K562 (cell line): ENCODE results near the gene SMARCD2. TPM values are rescaled to one million over a fixed set of nuclear protein-coding genes. Genes with fewer than 3 reads are reported as not detected.
A peak's percentile ranks its signal among the peaks of the same experiment; 100 is the strongest.

Experiments
- ATAC-seq: fragments of 200-7000 bp; cut with Tn5 transposase; 3 replicates; pipeline ENCODE4 v1.9.1; 2020; ENCODE audit warnings: moderate library complexity
- BruUV-seq: library from RNA; stranded (reverse); fragments of 400-500 nt; replicated peaks from 2 replicates; lab custom pipeline; 2021; lab: Mats Ljungman, UMichigan
- CTCF ChIA-PET: fragments of 300-600 bp; formaldehyde crosslinking; extraction: SDS; loops from one replicate; lab custom pipeline; 2021; ENCODE audit warnings: low intra/inter-chr PET ratio; lab: Yijun Ruan, JAX
- POLR2A ChIA-PET: fragments of 300-600, 350-650 bp; sonication (Branson Sonifier 250); formaldehyde crosslinking; extraction: SDS; loops from one replicate; lab custom pipeline; 2021; ENCODE audit warnings: antibody characterized with exemption, inconsistent platforms; lab: Yijun Ruan, JAX
- DNase-seq, 4 experiments: peaks; one replicate each; pipeline versions ENCODE4 v3.0.0 to v3.0.0-alpha.2; 2011 to 2018; ENCODE audit warnings: low spot score in 3 of 4, mixed read lengths in 3 of 4; ENCODE audit errors: extremely low read depth in 1 of 4
- FAIRE-seq: peaks from 2 replicates; lab custom pipeline; 2011; peaks lifted over from hg19 to GRCh38; lab: Jason Lieb, UNC
- H2AFZ ChIP-seq: 2 replicates; pipeline ENCODE4 v1.6.0; 2011; ENCODE audit warnings: low read depth, low read length, control low read depth, inconsistent platforms
- H3K27ac ChIP-seq: fragments of 200-600 bp; 3 replicates; pipeline ENCODE4 v1.8.0; 2011; ENCODE audit warnings: low read depth, mild to moderate bottlenecking, control low read depth, inconsistent platforms, low read length, moderate library complexity, mixed read lengths; ENCODE audit errors: extremely low read depth
- H3K27me3 ChIP-seq, 2 experiments: fragments of 300-600 bp in 1 of 2; 2 replicates in 1 of 2; 3 replicates in 1 of 2; pipeline versions ENCODE4 v1.6.0 to v1.8.0; 2011; ENCODE audit warnings: inconsistent platforms in 2 of 2, low read length in 2 of 2, mild to moderate bottlenecking in 1 of 2, mixed read lengths in 1 of 2, moderate library complexity in 1 of 2; ENCODE audit not compliant: control insufficient read depth in 2 of 2, insufficient read depth in 2 of 2
- H3K36me3 ChIP-seq: fragments of 300-600 bp; 3 replicates; pipeline ENCODE4 v1.8.0; 2011; ENCODE audit warnings: mild to moderate bottlenecking, low read length, inconsistent platforms; ENCODE audit not compliant: control insufficient read depth, insufficient read depth
- H3K4me1 ChIP-seq, 2 experiments: fragments of 200-600 bp in 1 of 2; replicated peaks in 1 of 2; 2 replicates in 1 of 2; 3 replicates in 1 of 2; pipeline versions ENCODE4 v1.5.1 to v1.8.0; 2011; ENCODE audit warnings: inconsistent platforms in 2 of 2, low read length in 2 of 2, mild to moderate bottlenecking in 1 of 2, mixed read lengths in 1 of 2, moderate library complexity in 1 of 2; ENCODE audit not compliant: control insufficient read depth in 2 of 2, insufficient read depth in 2 of 2
- H3K4me2 ChIP-seq: 2 replicates; pipeline ENCODE4 v1.6.1; 2011; ENCODE audit warnings: low read length, control low read depth, inconsistent platforms, mixed read lengths; ENCODE audit not compliant: insufficient read depth
- H3K4me3 ChIP-seq: fragments of 200-600 bp; sonication (generic), shearing (Covaris generic); 2 replicates; pipeline ENCODE4 v1.5.1; 2016; ENCODE audit warnings: control low read depth, inconsistent platforms
- H3K79me2 ChIP-seq: fragments of 200-600 bp; 3 replicates; pipeline ENCODE4 v1.8.0; 2011; ENCODE audit warnings: low read length, inconsistent platforms; ENCODE audit not compliant: control insufficient read depth, insufficient read depth
- H3K9ac ChIP-seq, 2 experiments: 2 replicates each; pipeline versions ENCODE4 v1.6.0 to v1.6.1; 2011; ENCODE audit warnings: low read depth in 2 of 2, low read length in 2 of 2, control low read depth in 1 of 2, inconsistent platforms in 1 of 2, mild to moderate bottlenecking in 1 of 2, mixed read lengths in 1 of 2; ENCODE audit not compliant: insufficient read depth in 1 of 2
- H3K9me1 ChIP-seq: one replicate; pipeline ENCODE4 v1.6.0; 2011; ENCODE audit warnings: inconsistent platforms, mild to moderate bottlenecking, low read length, moderate library complexity; ENCODE audit not compliant: control insufficient read depth, insufficient read depth
- H3K9me3 ChIP-seq: replicated peaks from 2 replicates; pipeline ENCODE4 v1.5.1; 2011; ENCODE audit warnings: low read depth, low read length, inconsistent platforms; ENCODE audit not compliant: control insufficient read depth, insufficient read depth
- H4K20me1 ChIP-seq: replicated peaks from 2 replicates; pipeline ENCODE4 v1.6.1; 2011; ENCODE audit warnings: low read length, inconsistent platforms, mixed read lengths; ENCODE audit not compliant: control insufficient read depth, insufficient read depth
- HMGN3 ChIP-seq: IDR thresholded peaks from 2 replicates; pipeline ENCODE4 v1.6.1; 2011; ENCODE audit warnings: borderline replicate concordance, low read depth, mild to moderate bottlenecking, mixed read lengths, low read length; ENCODE audit not compliant: insufficient read length; ENCODE audit errors: extremely low read depth
- LCOR ChIP-seq: sonication (generic); formaldehyde crosslinking; IDR thresholded peaks from 2 replicates; pipeline ENCODE4 v1.8.0; 2022; ENCODE audit warnings: mild to moderate bottlenecking, missing genetic modification reagents
- MAFK ChIP-seq: IDR thresholded peaks from 2 replicates; pipeline ENCODE4 v1.6.1; 2011; ENCODE audit warnings: low read length, improper control_type of control experiment
- POLR2AphosphoS5 ChIP-seq: IDR thresholded peaks from 2 replicates; pipeline ENCODE4 v1.6.1; 2011; ENCODE audit warnings: mild to moderate bottlenecking, low read depth, low read length, moderate library complexity; ENCODE audit not compliant: control insufficient read depth, insufficient read depth
- RAD51 ChIP-seq: fragments of 450-650 bp; IDR thresholded peaks from 2 replicates; pipeline ENCODE4 v1.7.1; 2016; ENCODE audit warnings: low read depth, mild to moderate bottlenecking, borderline replicate concordance
- TAL1 ChIP-seq: fragments of 450-650 bp; IDR thresholded peaks from 2 replicates; pipeline ENCODE4 v1.6.1; 2016; ENCODE audit warnings: mild to moderate bottlenecking
- WGBS: fragments of 100-300 bp; shearing (Covaris generic); methylation state at CpG from one replicate; pipeline ENCODE4 v1.1.6; 2016; ENCODE audit warnings: low coverage, mixed read lengths; ENCODE audit not compliant: insufficient coverage; ENCODE audit errors: missing lambda C conversion rate; 5-methylcytosine and 5-hydroxymethylcytosine counted together
- in situ Hi-C: fragments of 300-500 bp; cut with MboI; formaldehyde crosslinking; loops from 4 replicates; pipeline ENCODE4 v1.15.0; 2018; ENCODE audit warnings: inconsistent platforms, mixed read lengths
- intact Hi-C: fragments of 100-400 bp; cut with micrococcal nuclease; formaldehyde crosslinking; loops from 2 replicates; pipeline ENCODE4 v1.14.2; 2022
- polyA plus RNA-seq, 8 experiments: library from polyadenylated mRNA; depleted of rRNA in 4 of 8; stranded (reverse) in 5 of 8; unstranded in 3 of 8; fragments of >200 nt; fragmentation: Nextera tagmentation in 2 of 8; fragmentation: Illumina TruSeq in 1 of 8; extraction: Ambion mirVana in 2 of 8; extraction: Trizol in 1 of 8; gene quantifications; 2 replicates each; pipeline versions ENCODE4 v1.2.1 to v1.2.3, GENCODE V29; 2011 to 2014; ENCODE audit warnings: inconsistent platforms in 1 of 8, missing spikeins in 1 of 8
- total RNA-seq, 7 experiments: library from RNA; depleted of rRNA in 6 of 7; stranded (reverse); fragments of >200 nt in 6 of 7; fragmentation: Illumina TruSeq in 2 of 7; extraction: Trizol in 2 of 7; gene quantifications; 2 replicates each; pipeline versions ENCODE4 v1.2.1 to v1.2.3, GENCODE V29; 2011 to 2021; ENCODE audit warnings: low replicate concordance in 1 of 7
- TF ChIP-seq, protein P1 (sequence below): fragments of 450-650 bp; IDR thresholded peaks from 2 replicates; pipeline ENCODE4 v1.6.1; 2016

SMARCD2 gene
- total and polyA plus RNA-seq, 9 of the 15 experiments (the other 6 are each of a cell fraction or from before 2014, with no cell fraction given) = 1.7 to 114 (median 90.3) TPM

DNA sequence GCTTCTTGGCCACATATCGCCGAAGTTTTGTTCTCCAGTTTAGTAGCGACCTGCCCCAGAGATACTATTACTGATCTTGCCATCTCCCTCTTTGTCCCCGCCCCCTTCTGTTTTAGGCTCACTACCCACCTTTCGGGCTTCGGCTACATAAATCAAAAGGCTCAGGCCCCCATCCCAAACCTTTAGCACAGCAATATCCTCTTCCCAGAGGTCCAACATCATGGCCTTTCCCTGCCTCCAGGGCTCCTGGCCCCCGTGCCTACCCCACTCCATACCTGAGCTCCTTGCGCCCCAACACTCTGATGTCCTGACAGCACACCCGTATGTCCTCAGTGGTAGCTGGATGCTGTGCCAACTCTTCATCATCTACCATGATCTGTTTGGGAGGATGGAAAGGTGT is 18.1 kb downstream of the SMARCD2 start:
- intact Hi-C loops = no loop called here

DNA sequence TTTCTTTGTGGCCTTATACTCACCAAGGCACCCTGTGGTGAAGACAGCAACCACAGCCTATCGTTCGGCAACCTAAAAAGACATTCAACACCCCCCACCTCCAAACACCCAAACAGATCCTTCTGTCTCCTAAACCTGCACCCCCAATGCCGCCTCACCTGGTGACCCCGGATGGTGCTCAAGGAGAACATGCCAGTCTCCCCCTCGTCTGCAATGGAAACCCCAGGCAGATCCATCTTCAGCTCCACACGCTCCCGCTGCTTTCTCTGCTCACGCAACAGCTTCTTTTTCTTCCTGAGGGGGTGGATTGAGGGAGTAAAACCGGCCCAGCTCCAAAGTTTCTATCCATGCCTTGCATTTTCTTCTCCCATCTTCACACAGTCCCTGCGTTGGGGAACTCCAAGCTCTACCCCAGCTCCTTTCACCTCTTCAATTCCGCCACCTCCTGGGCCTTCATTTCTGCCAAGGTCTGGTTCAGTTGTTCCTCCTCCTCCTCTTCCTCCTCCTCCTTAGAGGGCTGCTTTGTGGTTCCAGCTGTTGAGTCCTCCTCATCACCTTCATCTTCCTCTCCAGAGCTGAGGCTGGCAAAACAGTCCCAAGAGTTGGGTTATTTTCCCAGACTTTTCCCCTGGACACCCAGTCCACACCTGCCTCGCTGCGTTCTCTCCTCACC is 18.7 kb downstream of the SMARCD2 start:
- BruUV-seq = no TSS peak
- Histone ChIP-seq H3K36me3 (peaks cover 80% of the 10 kb centered on the region), H3K4me2 (no peak overlapping the region), H4K20me1 (peaks cover 6% of the 10 kb centered on the region; the same call in 1 of the 2 replicates), H3K79me2 (peaks cover 36% of the 10 kb centered on the region), H2AFZ (no peak overlapping the region), H3K4me1 (peaks cover 0 to 10% of the 10 kb centered on the region in 2 experiments; a peak in 3 of 5 replicates), H3K9me1 (no peaks in the 10 kb centered on the region), H3K27ac (no peak overlapping the region), H3K9ac (no peak overlapping the region), H3K4me3 (no peak overlapping the region), H3K9me3 (no peaks in the 10 kb centered on the region), H3K27me3 (no peaks in the 10 kb centered on the region)
- in situ Hi-C loops = no loop called here
- intact Hi-C loops = no loop called here
- WGBS = 92% methylated on average over 11 of the region's 13 CpGs
- TF ChIP-seq HMGN3 (no peak), RAD51 (no peak), POLR2AphosphoS5 (0 out of 2 replicates have a peak, but pooled peaks have one; percentile 31), TAL1 (no peak), LCOR (CRISPR knock-in tag) (no peak)
- TF ChIP-seq, protein P1, sequence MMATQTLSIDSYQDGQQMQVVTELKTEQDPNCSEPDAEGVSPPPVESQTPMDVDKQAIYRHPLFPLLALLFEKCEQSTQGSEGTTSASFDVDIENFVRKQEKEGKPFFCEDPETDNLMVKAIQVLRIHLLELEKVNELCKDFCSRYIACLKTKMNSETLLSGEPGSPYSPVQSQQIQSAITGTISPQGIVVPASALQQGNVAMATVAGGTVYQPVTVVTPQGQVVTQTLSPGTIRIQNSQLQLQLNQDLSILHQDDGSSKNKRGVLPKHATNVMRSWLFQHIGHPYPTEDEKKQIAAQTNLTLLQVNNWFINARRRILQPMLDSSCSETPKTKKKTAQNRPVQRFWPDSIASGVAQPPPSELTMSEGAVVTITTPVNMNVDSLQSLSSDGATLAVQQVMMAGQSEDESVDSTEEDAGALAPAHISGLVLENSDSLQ = no peak
- FAIRE-seq (no peak), ATAC-seq (no peak), DNase-seq (no peak)
- CTCF ChIA-PET = no interaction called here
- POLR2A ChIA-PET = interaction anchor here (0.5 to 2.2 kb wide), 5 partner anchors 8 to 186 kb away, joined by 3 to 6 read pairs (median 5); partner anchors contain the start of genes CCDC47 and DDX42

More for the DNA sequence above, 18.1 kb downstream of the SMARCD2 start:
- no peak for DNase-seq
- no peaks in the 10 kb centered on the region for H3K9me1 ChIP-seq
- H3K4me3 ChIP-seq = no peak overlapping the region
- no peak overlapping the region for H3K4me2 ChIP-seq
- peaks cover 42% of the 10 kb centered on the region for H3K79me2 ChIP-seq
- no peak for ATAC-seq
- ChIA-PET CTCF (no interaction called here), POLR2A (interaction anchor here (0.5 to 2.2 kb wide), 5 partner anchors 8 to 187 kb away, joined by 3 to 6 read pairs (median 5); partner anchors contain the start of genes CCDC47 and DDX42)
- WGBS = 96% methylated on average over 9 of the region's 9 CpGs
- no peak for FAIRE-seq
- H3K9ac ChIP-seq = 0 out of 4 replicates have a peak overlapping the region, but pooled peaks of 1 of the 2 experiments have one; percentile 4
- H4K20me1 ChIP-seq = peaks cover 4% of the 10 kb centered on the region; the same call in 1 of the 2 replicates
- H2AFZ ChIP-seq = no peak overlapping the region
- no peak for TF ChIP-seq MAFK
- H3K36me3 ChIP-seq = peaks cover 80% of the 10 kb centered on the region
- H3K4me1 ChIP-seq = peaks cover 0 to 15% of the 10 kb centered on the region in 2 experiments; a peak in 3 of 5 replicates
- H3K27ac ChIP-seq = no peak overlapping the region
- H3K9me3 ChIP-seq = no peaks in the 10 kb centered on the region
- H3K27me3 ChIP-seq = no peaks in the 10 kb centered on the region
- BruUV-seq = no TSS peak
- in situ Hi-C loops = no loop called here
